Esophagus mucosa (tissue), 1 donor: ENCODE results near the gene LIN28B. TPM values are rescaled to one million over a fixed set of nuclear protein-coding genes. Genes with fewer than 3 reads are reported as not detected.

ENCODE experiments used
- ATAC-seq: fragments of 200-7000 bp; cut with Tn5 transposase; one replicate; pipeline ENCODE4 v1.9.1; 2020
- total RNA-seq: library from RNA; stranded (reverse); gene quantifications from one replicate; pipeline ENCODE4 v1.2.4, GENCODE V29; 2023
- donor health status: DM: yes; HTN: yes; CAD: no.

Gene LIN28B
- total RNA-seq, 1 donor from 2014 or later = not detected

GRCh38 chr6:105113422-105113821 is 156.5 kb downstream of the LIN28B start:
- ATAC-seq = no peak

- no peak for ATAC-seq
Measured at GRCh38 chr6:105116150-105116549, 159.2 kb downstream of the LIN28B start.

GRCh38 chr6:105120570-105120969 is 163.7 kb downstream of the LIN28B start:
- no peak for ATAC-seq

GRCh38 chr6:105121981-105122380 is 165.1 kb downstream of the LIN28B start:
- ATAC-seq = no peak

GRCh38 chr6:105122717-105123116 is 165.8 kb downstream of the LIN28B start:
- no peak for ATAC-seq

Other genes with a start within 250 kb of the LIN28B start
- gene HACE1, start 97.2 kb upstream of the LIN28B start, total RNA-seq = 9.0 TPM
- not detected for gene POPDC3, start 222.9 kb downstream of the LIN28B start, total RNA-seq